ENCODE data around the gene TSPAN2.

Gene TSPAN2

GRCh38 chr1:115041654-115042053 is 47.6 kb downstream of the TSPAN2 start:
- no peak overlapping the region for H3K4me3 ChIP-seq (ENCODE audit: low read depth, low read length)
- in situ Hi-C loops (cut with HindIII; ENCODE audit: low sequenced_read_pairs), result no loop called here
- peak; percentile 23 for TF ChIP-seq CTCF (IDR thresholded peaks at IDR 0.05; ENCODE audit: low read depth, low read length)
- peak; percentile 5 for DNase-seq (ENCODE audit: low read depth, low spot score)

GRCh38 chr1:115040501-115040900 is 48.8 kb downstream of the TSPAN2 start:
- TF ChIP-seq CTCF (IDR thresholded peaks at IDR 0.05; ENCODE audit: low read depth, low read length), result no peak
- DNase-seq (ENCODE audit: low read depth, low spot score), result no peak
- in situ Hi-C loops (cut with HindIII; ENCODE audit: low sequenced_read_pairs), result no loop called here
- no peak overlapping the region for H3K4me3 ChIP-seq (ENCODE audit: low read depth, low read length)

- in situ Hi-C loops (cut with HindIII; ENCODE audit: low sequenced_read_pairs), result no loop called here
- DNase-seq (ENCODE audit: low read depth, low spot score), result no peak
- no peak for TF ChIP-seq CTCF (IDR thresholded peaks at IDR 0.05; ENCODE audit: low read depth, low read length)
- H3K4me3 ChIP-seq (ENCODE audit: low read depth, low read length), result no peak overlapping the region
These were observed 52.3 kb downstream of the TSPAN2 start for GRCh38 chr1:115036814-115037507.

GRCh38 chr1:115035652-115036051 is 53.7 kb downstream of the TSPAN2 start:
- in situ Hi-C loops (cut with HindIII; ENCODE audit: low sequenced_read_pairs), result no loop called here
- no peak overlapping the region for H3K4me3 ChIP-seq (ENCODE audit: low read depth, low read length)
- TF ChIP-seq CTCF (IDR thresholded peaks at IDR 0.05; ENCODE audit: low read depth, low read length), result no peak
- DNase-seq (ENCODE audit: low read depth, low spot score), result no peak

GRCh38 chr1:115031595-115031994 is 57.7 kb downstream of the TSPAN2 start:
- no peak for DNase-seq (ENCODE audit: low read depth, low spot score)
- H3K4me3 ChIP-seq (ENCODE audit: low read depth, low read length), result no peak overlapping the region
- TF ChIP-seq CTCF (IDR thresholded peaks at IDR 0.05; ENCODE audit: low read depth, low read length), result no peak
- in situ Hi-C loops (cut with HindIII; ENCODE audit: low sequenced_read_pairs), result no loop called here

- in situ Hi-C loops (cut with HindIII; ENCODE audit: low sequenced_read_pairs), result no loop called here
- no peak within 1 kb of the TSS for H3K4me3 ChIP-seq (ENCODE audit: low read depth, low read length)
- DNase-seq (ENCODE audit: low read depth, low spot score), result no peak
- TF ChIP-seq CTCF (IDR thresholded peaks at IDR 0.05; ENCODE audit: low read depth, low read length), result no peak
These were observed 59.8 kb downstream of the TSPAN2 start, which contains the start of gene TSHB for GRCh38 chr1:115029526-115029925. Gene TSHB (plus strand): TSS chr1:115029826. CDS start chr1:115033363, 3,537 bp downstream.
